GM19455 (cell line): ENCODE data around the gene TIMM23.
"Not testable (repeated sequence)": the region's sequence is repeated elsewhere in the genome, so short reads cannot be mapped to it uniquely, and the experiment has no call there.

Source experiments
- ATAC-seq: cut with Tn5 transposase; IDR thresholded peaks from one replicate; pipeline ENCODE4 v1.9.1; 2021; ENCODE audit not compliant: unreplicated experiment

The TIMM23 gene

GRCh38 chr10:46020344-46020657 lies 48.0 kb downstream of the TIMM23 start:
- no peak for ATAC-seq

- ATAC-seq: peak; percentile 92
Measured at GRCh38 chr10:46022978-46023702, 50.9 kb downstream of the TIMM23 start.

- no peak for ATAC-seq
Measured at GRCh38 chr10:46024948-46025347, 52.7 kb downstream of the TIMM23 start.

- ATAC-seq: no peak
Measured at GRCh38 chr10:46025406-46025805, 53.1 kb downstream of the TIMM23 start.

GRCh38 chr10:46026106-46026505 lies 53.8 kb downstream of the TIMM23 start:
- ATAC-seq: no peak

GRCh38 chr10:46028584-46029460 lies 56.5 kb downstream of the TIMM23 start:
- peak; percentile 42 for ATAC-seq

GRCh38 chr10:46029461-46030030 lies 57.3 kb downstream of the TIMM23 start:
- no peak for ATAC-seq

- ATAC-seq: peak; percentile 97
Measured at GRCh38 chr10:46030091-46030937, 58.0 kb downstream of the TIMM23 start, which contains the start of gene NCOA4. Gene NCOA4, minus strand, starts transcription at chr10:46030623. Its CDS starts 13,943 bp downstream, at chr10:46016680.

GRCh38 chr10:46031648-46032532 lies 59.6 kb downstream of the TIMM23 start:
- no peak for ATAC-seq

GRCh38 chr10:46033602-46034011 lies 61.3 kb downstream of the TIMM23 start:
- ATAC-seq: no peak

GRCh38 chr10:46035923-46036849 lies 63.9 kb downstream of the TIMM23 start:
- ATAC-seq: no peak

- no peak for ATAC-seq
Measured at GRCh38 chr10:46037107-46037825, 65.0 kb downstream of the TIMM23 start.

- ATAC-seq: no peak
Measured at GRCh38 chr10:46040004-46040403, 67.7 kb downstream of the TIMM23 start.

GRCh38 chr10:46042527-46042926 lies 70.2 kb downstream of the TIMM23 start:
- ATAC-seq: no peak

GRCh38 chr10:46046261-46046660 lies 74.0 kb downstream of the TIMM23 start, which contains the start of gene MSMB:
Gene MSMB, minus strand, starts transcription at chr10:46046269. Its CDS starts 32 bp downstream, at chr10:46046237.
- no peak for ATAC-seq

GRCh38 chr10:46048152-46048551 lies 75.9 kb downstream of the TIMM23 start:
- no peak for ATAC-seq

- not testable (repeated sequence) for ATAC-seq
Measured at GRCh38 chr10:46049497-46049831, 77.2 kb downstream of the TIMM23 start.

GRCh38 chr10:46050941-46051623 lies 78.8 kb downstream of the TIMM23 start:
- ATAC-seq: no peak
